GM13976 (cell line): ENCODE data around the gene PURB.

Source experiments
- DNase-seq: peaks from one replicate; pipeline ENCODE4 v3.0.0; 2012; ENCODE audit warnings: low spot score
- CTCF ChIP-seq: IDR thresholded peaks from 2 replicates; pipeline ENCODE4 v1.5.1; 2012; ENCODE audit warnings: borderline replicate concordance, mild to moderate bottlenecking; ENCODE audit not compliant: insufficient read depth; ENCODE audit errors: extremely low read depth, missing control alignments, control extremely low read depth
- in situ Hi-C: fragments of 300-500 bp; cut with MboI; formaldehyde crosslinking; loops from one replicate; pipeline ENCODE4 v1.12.0; 2022; ENCODE audit warnings: low sequenced_read_pairs, mixed read lengths, inconsistent platforms; ENCODE audit not compliant: unreplicated experiment

Gene PURB

GRCh38 chr7:44894888-44895580 lies 9.7 kb upstream of the PURB start:
- in situ Hi-C loops = no loop called here
- no peak for TF ChIP-seq CTCF
- DNase-seq = no peak

- TF ChIP-seq CTCF = no peak
- DNase-seq = no peak
- in situ Hi-C loops = no loop called here
Measured at GRCh38 chr7:44893710-44894234, 8.4 kb upstream of the PURB start.

GRCh38 chr7:44891791-44892190 lies 6.5 kb upstream of the PURB start:
- in situ Hi-C loops = no loop called here
- DNase-seq = no peak

GRCh38 chr7:44891372-44891771 lies 6.0 kb upstream of the PURB start:
- in situ Hi-C loops = no loop called here
- no peak for DNase-seq
- no peak for TF ChIP-seq CTCF

More at GRCh38 chr7:44891791-44892190, 6.5 kb upstream of the PURB start:
- no peak for TF ChIP-seq CTCF

- no peak for DNase-seq
- in situ Hi-C loops = no loop called here
- no peak for TF ChIP-seq CTCF
Measured at GRCh38 chr7:44889086-44889781, 3.9 kb upstream of the PURB start.

GRCh38 chr7:44887293-44887692 lies 2.0 kb upstream of the PURB start:
- no peak for DNase-seq
- TF ChIP-seq CTCF = no peak
- in situ Hi-C loops = no loop called here
